HEK293 (cell line): ENCODE data around the gene BMPR1A.

ENCODE experiments used
- CTCF ChIA-PET: fragments of 350-600 bp; formaldehyde crosslinking; extraction: SDS; loops from one replicate; lab custom pipeline; 2021; ENCODE audit warnings: antibody characterized with exemption; lab: Yijun Ruan, JAX
- POLR2A ChIA-PET: fragments of 300-600 bp; formaldehyde crosslinking; extraction: SDS; loops from one replicate; lab custom pipeline; 2020; ENCODE audit warnings: antibody characterized with exemption, inconsistent platforms; lab: Yijun Ruan, JAX
- H3K27ac ChIP-seq: fragments of 200-500 bp; sonication (Bioruptor generic); 2 replicates; pipeline ENCODE4 v1.5.1; 2014; ENCODE audit warnings: low read depth, low read length, control low read depth, inconsistent platforms; ENCODE audit errors: extremely low read depth
- H3K36me3 ChIP-seq, 2 experiments: fragments of 200-500 bp in 1 of 2; sonication (Bioruptor generic) in 1 of 2; 1 replicate in 1 of 2; 2 replicates in 1 of 2; pipeline ENCODE4 v1.5.1; 2014 to 2017; ENCODE audit warnings: inconsistent platforms in 2 of 2, low read length in 2 of 2; ENCODE audit not compliant: control insufficient read depth in 2 of 2, insufficient read depth in 1 of 2
- H3K4me1 ChIP-seq: fragments of 200-500 bp; sonication (Bioruptor generic); 2 replicates; pipeline ENCODE4 v1.5.1; 2014; ENCODE audit warnings: mild to moderate bottlenecking, low read length, inconsistent platforms; ENCODE audit not compliant: control insufficient read depth, insufficient read depth
- H3K4me3 ChIP-seq: 2 replicates; pipeline ENCODE4 v1.5.1; 2011; ENCODE audit warnings: low read depth, mild to moderate bottlenecking, control low read depth, low read length, moderate library complexity
- H3K9me3 ChIP-seq: fragments of 200-500 bp; sonication (Bioruptor generic); 2 replicates; pipeline ENCODE4 v1.5.1; 2014; ENCODE audit warnings: low read depth, low read length, inconsistent platforms; ENCODE audit not compliant: control insufficient read depth, insufficient read depth
- BCL11A ChIP-seq: fragments of 450-650 bp; formaldehyde crosslinking; IDR thresholded peaks from 2 replicates; pipeline ENCODE4 v1.5.1; 2016; ENCODE audit warnings: low read depth, missing biosample characterization, missing genetic modification characterization
- ELK4 ChIP-seq: IDR thresholded peaks from 2 replicates; pipeline ENCODE4 v1.6.1; 2011; ENCODE audit warnings: mild to moderate bottlenecking, low read depth, low read length, borderline replicate concordance
- GLI4 ChIP-seq: fragments of 450-650 bp; formaldehyde crosslinking; IDR thresholded peaks from 2 replicates; pipeline ENCODE4 v1.5.1; 2016; ENCODE audit warnings: missing biosample characterization, missing genetic modification characterization
- KLF7 ChIP-seq: fragments of 450-650 bp; formaldehyde crosslinking; IDR thresholded peaks from 2 replicates; pipeline ENCODE4 v1.5.1; 2016; ENCODE audit warnings: missing biosample characterization, missing genetic modification characterization, borderline replicate concordance
- MEIS1 ChIP-seq: sonication (generic); formaldehyde crosslinking; IDR thresholded peaks from 2 replicates; pipeline ENCODE4 v1.8.1; 2022; ENCODE audit warnings: missing genetic modification reagents, mild to moderate bottlenecking, borderline replicate concordance
- MYNN ChIP-seq: fragments of 450-650 bp; formaldehyde crosslinking; IDR thresholded peaks from 2 replicates; pipeline ENCODE4 v1.5.1; 2016; ENCODE audit warnings: missing biosample characterization, missing genetic modification characterization, borderline replicate concordance
- OSR2 ChIP-seq: fragments of 450-650 bp; formaldehyde crosslinking; IDR thresholded peaks from 2 replicates; pipeline ENCODE4 v1.5.1; 2016; ENCODE audit warnings: missing biosample characterization, missing genetic modification characterization
- PRDM6 ChIP-seq: fragments of 450-650 bp; formaldehyde crosslinking; IDR thresholded peaks from 2 replicates; pipeline ENCODE4 v1.5.1; 2017; ENCODE audit warnings: missing biosample characterization, missing genetic modification characterization
- TCF7L2 ChIP-seq: IDR thresholded peaks from 2 replicates; pipeline ENCODE4 v1.6.1; 2011; ENCODE audit warnings: low read depth, mild to moderate bottlenecking, inconsistent platforms, low read length, moderate library complexity, borderline replicate concordance
- ZBTB17 ChIP-seq: fragments of 450-650 bp; formaldehyde crosslinking; IDR thresholded peaks from 2 replicates; pipeline ENCODE4 v1.5.1; 2016; ENCODE audit warnings: missing biosample characterization, missing genetic modification characterization
- ZBTB20 ChIP-seq: fragments of 450-650 bp; formaldehyde crosslinking; IDR thresholded peaks from 2 replicates; pipeline ENCODE4 v1.5.1; 2016; ENCODE audit warnings: missing biosample characterization, missing genetic modification characterization
- ZBTB8A ChIP-seq: fragments of 450-650 bp; formaldehyde crosslinking; IDR thresholded peaks from 2 replicates; pipeline ENCODE4 v1.5.1; 2016; ENCODE audit warnings: missing biosample characterization, missing genetic modification characterization
- ZFP69B ChIP-seq: fragments of 450-650 bp; formaldehyde crosslinking; IDR thresholded peaks from 2 replicates; pipeline ENCODE4 v1.5.1; 2016; ENCODE audit warnings: missing biosample characterization, missing genetic modification characterization
- ZNF10 ChIP-seq: fragments of 450-650 bp; formaldehyde crosslinking; IDR thresholded peaks from 2 replicates; pipeline ENCODE4 v1.5.1; 2017; ENCODE audit warnings: missing biosample characterization, missing genetic modification characterization
- ZNF114 ChIP-seq: fragments of 450-650 bp; formaldehyde crosslinking; IDR thresholded peaks from 2 replicates; pipeline ENCODE4 v1.5.0; 2017; ENCODE audit warnings: missing biosample characterization, missing genetic modification characterization
- ZNF155 ChIP-seq: fragments of 450-650 bp; formaldehyde crosslinking; IDR thresholded peaks from 2 replicates; pipeline ENCODE4 v1.5.1; 2016; ENCODE audit warnings: missing biosample characterization, missing genetic modification characterization
- ZNF16 ChIP-seq: fragments of 450-650 bp; formaldehyde crosslinking; IDR thresholded peaks from 2 replicates; pipeline ENCODE4 v1.5.1; 2016; ENCODE audit warnings: low read depth, missing biosample characterization, missing genetic modification characterization
- ZNF184 ChIP-seq: fragments of 450-650 bp; IDR thresholded peaks from 2 replicates; pipeline ENCODE4 v1.5.1; 2018; ENCODE audit warnings: missing biosample characterization, mild to moderate bottlenecking, missing genetic modification characterization
- ZNF211 ChIP-seq: fragments of 450-650 bp; formaldehyde crosslinking; IDR thresholded peaks from 2 replicates; pipeline ENCODE4 v1.5.1; 2016; ENCODE audit warnings: low read depth, missing biosample characterization, missing genetic modification characterization
- ZNF214 ChIP-seq: fragments of 450-650 bp; formaldehyde crosslinking; IDR thresholded peaks from 2 replicates; pipeline ENCODE4 v1.5.1; 2017; ENCODE audit warnings: missing biosample characterization, mild to moderate bottlenecking, missing genetic modification characterization, borderline replicate concordance
- ZNF280D ChIP-seq: fragments of 450-650 bp; formaldehyde crosslinking; IDR thresholded peaks from 2 replicates; pipeline ENCODE4 v1.5.1; 2016; ENCODE audit warnings: missing biosample characterization, missing genetic modification characterization
- ZNF335 ChIP-seq: fragments of 450-650 bp; formaldehyde crosslinking; conservative IDR thresholded peaks from 2 replicates; pipeline ENCODE4 v1.5.1; 2016; ENCODE audit warnings: missing biosample characterization, missing genetic modification characterization
- ZNF423 ChIP-seq: fragments of 450-650 bp; formaldehyde crosslinking; IDR thresholded peaks from 2 replicates; pipeline ENCODE4 v1.5.1; 2016; ENCODE audit warnings: missing biosample characterization, missing genetic modification characterization
- ZNF513 ChIP-seq: fragments of 450-650 bp; IDR thresholded peaks from 2 replicates; pipeline ENCODE4 v1.5.1; 2018; ENCODE audit warnings: missing biosample characterization, missing genetic modification characterization
- ZNF560 ChIP-seq: fragments of 450-650 bp; formaldehyde crosslinking; IDR thresholded peaks from 2 replicates; pipeline ENCODE4 v1.5.1; 2017; ENCODE audit warnings: missing biosample characterization, missing genetic modification characterization, borderline replicate concordance
- ZNF600 ChIP-seq: fragments of 450-650 bp; formaldehyde crosslinking; IDR thresholded peaks from 2 replicates; pipeline ENCODE4 v1.5.1; 2016; ENCODE audit warnings: missing biosample characterization, missing genetic modification characterization
- ZNF639 ChIP-seq: fragments of 450-650 bp; formaldehyde crosslinking; IDR thresholded peaks from 2 replicates; pipeline ENCODE4 v1.5.1; 2016; ENCODE audit warnings: missing biosample characterization, missing genetic modification characterization
- ZNF677 ChIP-seq: fragments of 450-650 bp; IDR thresholded peaks from 2 replicates; pipeline ENCODE4 v1.5.0; 2018; ENCODE audit warnings: missing biosample characterization, mild to moderate bottlenecking, missing genetic modification characterization, moderate library complexity
- ZNF747 ChIP-seq: fragments of 450-650 bp; formaldehyde crosslinking; IDR thresholded peaks from 2 replicates; pipeline ENCODE4 v1.5.1; 2016; ENCODE audit warnings: missing biosample characterization, missing genetic modification characterization
- ZNF830 ChIP-seq: fragments of 450-650 bp; IDR thresholded peaks from 2 replicates; pipeline ENCODE4 v1.5.0; 2018; ENCODE audit warnings: missing biosample characterization, missing genetic modification characterization, low read depth, mild to moderate bottlenecking, moderate library complexity
- ZSCAN23 ChIP-seq: fragments of 450-650 bp; formaldehyde crosslinking; IDR thresholded peaks from 2 replicates; pipeline ENCODE4 v1.5.1; 2016; ENCODE audit warnings: missing biosample characterization, missing genetic modification characterization
- ZXDB ChIP-seq: fragments of 450-650 bp; formaldehyde crosslinking; IDR thresholded peaks from 2 replicates; pipeline ENCODE4 v1.5.1; 2016; ENCODE audit warnings: missing biosample characterization, missing genetic modification characterization

The BMPR1A gene

GRCh38 chr10:86712317-86712707, 44.1 kb upstream of the BMPR1A start:
- no peaks in the 10 kb centered on the region for H3K36me3 ChIP-seq
- CTCF ChIA-PET: interaction anchor here (0.6 to 1.3 kb wide), 4 partner anchors 83 to 197 kb away, joined by 3 to 4 read pairs (median 3); no protein-coding TSS in a partner anchor
- H3K9me3 ChIP-seq: no peaks in the 10 kb centered on the region
- H3K4me3 ChIP-seq: peak overlapping the region; percentile 60
- POLR2A ChIA-PET: interaction anchor here (0.6 to 1.9 kb wide), 7 partner anchors 16 to 83 kb away, joined by 3 to 11 read pairs (median 4); partner anchors contain the start of gene BMPR1A
- H3K27ac ChIP-seq: peak overlapping the region; percentile 99
- H3K4me1 ChIP-seq: peaks cover 8% of the 10 kb centered on the region; the same call in 1 of the 2 replicates
- no peak for TF ChIP-seq ELK4
- TF ChIP-seq ZSCAN23: no peak
- no peak for TF ChIP-seq PRDM6 (tag by site-specific recombination)
- TF ChIP-seq ZNF423 (tag by site-specific recombination): no peak
- TF ChIP-seq ZNF600 (tag by site-specific recombination): 0 out of 2 replicates have a peak, but pooled peaks have one; percentile 2
- no peak for TF ChIP-seq ZFP69B (tag by site-specific recombination)
- peak; percentile 41 for TF ChIP-seq ZBTB20 (tag by site-specific recombination)
- TF ChIP-seq MEIS1 (CRISPR knock-in tag): no peak
- TF ChIP-seq ZNF560: no peak
- no peak for TF ChIP-seq TCF7L2
- no peak; the same call in 1 of the 2 replicates for TF ChIP-seq ZBTB8A (tag by site-specific recombination)
- TF ChIP-seq ZNF830: no peak
- no peak for TF ChIP-seq ZNF114 (tag by site-specific recombination)
- TF ChIP-seq OSR2 (tag by site-specific recombination): no peak
- no peak for TF ChIP-seq GLI4 (tag by site-specific recombination)
- TF ChIP-seq ZNF184 (tag by site-specific recombination): no peak
- TF ChIP-seq ZBTB17: peak; percentile 57; the same call in 1 of the 2 replicates
- TF ChIP-seq ZNF677: no peak
- TF ChIP-seq ZXDB (tag by site-specific recombination): no peak
- TF ChIP-seq ZNF280D (tag by site-specific recombination): no peak
- no peak for TF ChIP-seq MYNN (tag by site-specific recombination)
- no peak for TF ChIP-seq KLF7 (tag by site-specific recombination)
- no peak for TF ChIP-seq ZNF747
- no peak for TF ChIP-seq ZNF211 (tag by site-specific recombination)
- TF ChIP-seq ZNF214 (tag by site-specific recombination): no peak
- TF ChIP-seq ZNF16 (tag by site-specific recombination): no peak
- TF ChIP-seq ZNF513 (tag by site-specific recombination): no peak
- TF ChIP-seq BCL11A (tag by site-specific recombination): no peak
- peak; percentile 65 for TF ChIP-seq ZNF335 (tag by site-specific recombination)
- TF ChIP-seq ZNF10: no peak
- TF ChIP-seq ZNF155: no peak
- no peak for TF ChIP-seq ZNF639
